ENCODE data around the gene SEC14L1.

Gene SEC14L1

GRCh38 chr17:77117415-77117814 lies 23.4 kb upstream of the SEC14L1 start:
- DNase-seq, result no peak

GRCh38 chr17:77118251-77118928 lies 22.4 kb upstream of the SEC14L1 start:
- no peak for DNase-seq

- no peak for DNase-seq
These were observed 21.0 kb upstream of the SEC14L1 start for GRCh38 chr17:77119668-77120301.

GRCh38 chr17:77120868-77121267 lies 19.9 kb upstream of the SEC14L1 start:
- DNase-seq, result no peak

GRCh38 chr17:77124192-77124889 lies 16.4 kb upstream of the SEC14L1 start:
- no peak for DNase-seq

GRCh38 chr17:77125432-77125901 lies 15.3 kb upstream of the SEC14L1 start:
- DNase-seq, result no peak

GRCh38 chr17:77126519-77126918 lies 14.2 kb upstream of the SEC14L1 start:
- DNase-seq, result no peak

- peak; percentile 59 for DNase-seq
These were observed 12.9 kb upstream of the SEC14L1 start for GRCh38 chr17:77127735-77128361.

- DNase-seq, result no peak
These were observed 11.7 kb upstream of the SEC14L1 start for GRCh38 chr17:77128896-77129567.

GRCh38 chr17:77129568-77130301 lies 11.0 kb upstream of the SEC14L1 start:
- DNase-seq, result no peak

GRCh38 chr17:77130525-77130924 lies 10.2 kb upstream of the SEC14L1 start:
- no peak for DNase-seq

GRCh38 chr17:77131904-77132303 lies 8.9 kb upstream of the SEC14L1 start:
- DNase-seq, result no peak

- no peak for DNase-seq
These were observed 8.2 kb upstream of the SEC14L1 start for GRCh38 chr17:77132411-77133086.

GRCh38 chr17:77133087-77133638 lies 7.6 kb upstream of the SEC14L1 start:
- DNase-seq, result no peak

- DNase-seq, result no peak
These were observed 4.4 kb upstream of the SEC14L1 start for GRCh38 chr17:77136420-77136767.

- no peak for DNase-seq
These were observed 3.7 kb upstream of the SEC14L1 start for GRCh38 chr17:77137111-77137510.

GRCh38 chr17:77137886-77138285 lies 2.9 kb upstream of the SEC14L1 start:
- peak; percentile 59 for DNase-seq

GRCh38 chr17:77140166-77140877 lies 447 bp upstream of the SEC14L1 start:
- peak; percentile 97 for DNase-seq

- no peak for DNase-seq
These were observed 1.2 kb downstream of the SEC14L1 start for GRCh38 chr17:77141846-77142449.

GRCh38 chr17:77142689-77143088 lies 1.9 kb downstream of the SEC14L1 start:
- DNase-seq, result no peak
